Vagina (tissue), 2 donors: ENCODE measurements around the gene DCDC2. TPM values are rescaled to one million over a fixed set of nuclear protein-coding genes. Genes with fewer than 3 reads are reported as not detected.

Experiments
- DNase-seq, 2 donors: peaks; one replicate each; pipeline ENCODE4 v3.0.0-alpha.2; 2017; ENCODE audit errors: extremely low spot score in 2 of 2
- H3K27ac ChIP-seq: fragments of 200-600 bp; sonication (generic); one replicate; pipeline ENCODE4 v1.5.1; 2019
- H3K27me3 ChIP-seq: fragments of 200-600 bp; sonication (generic); one replicate; pipeline ENCODE4 v1.5.1; 2019
- H3K36me3 ChIP-seq, 2 donors: fragments of 200-600 bp; sonication (generic); one replicate each; pipeline ENCODE4 v1.5.1; 2017 to 2019
- H3K4me1 ChIP-seq: fragments of 200-600 bp; sonication (generic); one replicate; pipeline ENCODE4 v1.5.1; 2019
- H3K4me3 ChIP-seq, 2 donors: fragments of 200-600 bp; sonication (generic); 1 replicate in 1 of 2; 2 replicates in 1 of 2; pipeline ENCODE4 v1.5.1; 2016 to 2019
- H3K9me3 ChIP-seq: fragments of 200-600 bp; sonication (generic); one replicate; pipeline ENCODE4 v1.5.1; 2019
- CTCF ChIP-seq, 3 experiments: fragments of 450-650 bp in 2 of 3; fragments of 200-600 bp in 1 of 3; sonication (generic) in 1 of 3; IDR thresholded peaks; one replicate each; pipeline ENCODE4 v1.5.1; 2017 to 2019; ENCODE audit warnings: antibody characterized with exemption in 3 of 3, mild to moderate bottlenecking in 2 of 3, moderate library complexity in 2 of 3
- POLR2A ChIP-seq, 2 donors: fragments of 450-650 bp; IDR thresholded peaks; one replicate each; pipeline ENCODE4 v1.6.1; 2017; ENCODE audit warnings: antibody characterized with exemption in 2 of 2, mild to moderate bottlenecking in 2 of 2, moderate library complexity in 2 of 2
- POLR2AphosphoS5 ChIP-seq, 2 donors: sonication (generic); formaldehyde crosslinking; IDR thresholded peaks; one replicate each; pipeline ENCODE4 v1.9.0; 2017; ENCODE audit warnings: antibody characterized with exemption in 2 of 2, mild to moderate bottlenecking in 2 of 2, low read depth in 1 of 2; ENCODE audit not compliant: insufficient read depth in 1 of 2
- intact Hi-C: fragments of 100-400 bp; cut with DNase I; formaldehyde crosslinking; loops from one replicate; pipeline ENCODE4 v1.15.1; 2023
- total RNA-seq: library from RNA; depleted of rRNA; stranded (reverse); fragments of >200 nt; gene quantifications from one replicate; pipeline ENCODE4 v1.2.3, GENCODE V29; 2016

Gene DCDC2
- total RNA-seq, 1 donor from 2014 or later: not detected

- H3K27me3 ChIP-seq: no peaks in the 10 kb centered on the region
- DNase-seq: no peak
- TF ChIP-seq POLR2A (IDR thresholded peaks at IDR 0.05) (no peak), POLR2AphosphoS5 (IDR thresholded peaks at IDR 0.05; ENCODE audit: insufficient read depth in 1 of 2, low read depth in 1 of 2) (no peak), CTCF (IDR thresholded peaks at IDR 0.05) (no peak)
- no peaks in the 10 kb centered on the region for H3K9me3 ChIP-seq
- H3K4me1 ChIP-seq: no peaks in the 10 kb centered on the region
- no peak overlapping the region for H3K27ac ChIP-seq
- H3K36me3 ChIP-seq: no peaks in the 10 kb centered on the region
- no peak overlapping the region for H3K4me3 ChIP-seq
- intact Hi-C loops: no loop called here
Observed at GRCh38 chr6:24188578-24189080, 169.2 kb downstream of the DCDC2 start.

- no peaks in the 10 kb centered on the region for H3K27me3 ChIP-seq
- H3K36me3 ChIP-seq: no peaks in the 10 kb centered on the region
- TF ChIP-seq POLR2A (IDR thresholded peaks at IDR 0.05) (no peak), POLR2AphosphoS5 (IDR thresholded peaks at IDR 0.05; ENCODE audit: insufficient read depth in 1 of 2, low read depth in 1 of 2) (no peak), CTCF (IDR thresholded peaks at IDR 0.05) (no peak)
- intact Hi-C loops: no loop called here
- no peaks in the 10 kb centered on the region for H3K9me3 ChIP-seq
- H3K4me1 ChIP-seq: no peaks in the 10 kb centered on the region
- H3K4me3 ChIP-seq: no peak overlapping the region
- no peak overlapping the region for H3K27ac ChIP-seq
- DNase-seq: no peak
Observed at GRCh38 chr6:24187965-24188577, 169.8 kb downstream of the DCDC2 start.

- no peak for DNase-seq
- intact Hi-C loops: no loop called here
- Histone ChIP-seq H3K4me3 (no peak overlapping the region), H3K27ac (no peak overlapping the region), H3K27me3 (no peaks in the 10 kb centered on the region), H3K36me3 (no peaks in the 10 kb centered on the region), H3K4me1 (no peaks in the 10 kb centered on the region), H3K9me3 (no peaks in the 10 kb centered on the region)
- TF ChIP-seq CTCF (IDR thresholded peaks at IDR 0.05): no peak
- TF ChIP-seq POLR2AphosphoS5 (IDR thresholded peaks at IDR 0.05; ENCODE audit: insufficient read depth in 1 of 2, low read depth in 1 of 2): no peak
- TF ChIP-seq POLR2A (IDR thresholded peaks at IDR 0.05): no peak
Observed at GRCh38 chr6:24186349-24186748, 171.5 kb downstream of the DCDC2 start.

GRCh38 chr6:24183584-24183983 is 174.3 kb downstream of the DCDC2 start:
- no peaks in the 10 kb centered on the region for H3K4me1 ChIP-seq
- no peaks in the 10 kb centered on the region for H3K36me3 ChIP-seq
- TF ChIP-seq POLR2AphosphoS5 (IDR thresholded peaks at IDR 0.05; ENCODE audit: insufficient read depth in 1 of 2, low read depth in 1 of 2) (no peak), POLR2A (IDR thresholded peaks at IDR 0.05) (no peak), CTCF (IDR thresholded peaks at IDR 0.05) (no peak)
- intact Hi-C loops: no loop called here
- H3K9me3 ChIP-seq: no peaks in the 10 kb centered on the region
- H3K27me3 ChIP-seq: no peaks in the 10 kb centered on the region
- DNase-seq: no peak
- H3K4me3 ChIP-seq: no peak overlapping the region
- no peak overlapping the region for H3K27ac ChIP-seq

- TF ChIP-seq POLR2A (IDR thresholded peaks at IDR 0.05) (no peak), CTCF (IDR thresholded peaks at IDR 0.05) (no peak), POLR2AphosphoS5 (IDR thresholded peaks at IDR 0.05; ENCODE audit: insufficient read depth in 1 of 2, low read depth in 1 of 2) (no peak)
- no peaks in the 10 kb centered on the region for H3K27me3 ChIP-seq
- intact Hi-C loops: no loop called here
- DNase-seq: no peak
- H3K4me1 ChIP-seq: no peaks in the 10 kb centered on the region
- H3K4me3 ChIP-seq: no peak overlapping the region
- H3K36me3 ChIP-seq: no peaks in the 10 kb centered on the region
- no peaks in the 10 kb centered on the region for H3K9me3 ChIP-seq
- no peak overlapping the region for H3K27ac ChIP-seq
Observed at GRCh38 chr6:24157886-24158285, 200.0 kb downstream of the DCDC2 start.
